ENCODE results near the gene PAFAH2. TPM values are rescaled to one million over a fixed set of nuclear protein-coding genes. Genes with fewer than 3 reads are reported as not detected.

PAFAH2 gene
- polyA plus RNA-seq, 1 of the 3 experiments (the other 2 are of a cell fraction): 10.8 TPM

- no peak overlapping the region for H3K27ac ChIP-seq (ENCODE audit: low read depth in 2 of 2, low read length in 1 of 2)
- no peak overlapping the region for H3K4me3 ChIP-seq (ENCODE audit: low read depth in 2 of 2, low read length in 1 of 2)
- TF ChIP-seq NRF1 (IDR thresholded peaks at IDR 0.05; ENCODE audit: low read depth, low read length) (no peak), SMC3 (IDR thresholded peaks at IDR 0.05; ENCODE audit: low read depth, low read length) (no peak), TCF12 (IDR thresholded peaks at IDR 0.05) (no peak), PBX3 (IDR thresholded peaks at IDR 0.05) (no peak), RFX5 (IDR thresholded peaks at IDR 0.05; ENCODE audit: low read length) (no peak), FOXM1 (IDR thresholded peaks at IDR 0.05; ENCODE audit: low read depth) (no peak), USF2 (IDR thresholded peaks at IDR 0.05; ENCODE audit: borderline replicate concordance, low read depth, low read length) (no peak), GABPA (IDR thresholded peaks at IDR 0.05; ENCODE audit: low read depth) (no peak), YY1 (IDR thresholded peaks at IDR 0.05; ENCODE audit: low read depth) (no peak), CHD2 (IDR thresholded peaks at IDR 0.05; ENCODE audit: low read length, partially characterized antibody) (no peak), FOXJ3 (CRISPR knock-in tag; IDR thresholded peaks at IDR 0.05) (no peak), CTCF (IDR thresholded peaks at IDR 0.05) (no peak), REST (IDR thresholded peaks at IDR 0.05; ENCODE audit: low read depth, low read length) (no peak), MEF2A (IDR thresholded peaks at IDR 0.05; ENCODE audit: borderline replicate concordance, low read depth) (no peak), TEAD4 (IDR thresholded peaks at IDR 0.05; ENCODE audit: borderline replicate concordance, insufficient read depth) (no peak), POLR2AphosphoS5 (IDR thresholded peaks at IDR 0.05; ENCODE audit: low read depth, low read length) (no peak), EP300 (IDR thresholded peaks at IDR 0.05; ENCODE audit: borderline replicate concordance in 1 of 2, low read depth in 1 of 2, low read length in 1 of 2) (no peak), FOSL2 (IDR thresholded peaks at IDR 0.05; ENCODE audit: borderline replicate concordance, low read depth) (no peak), EZH2phosphoT487 (IDR thresholded peaks at IDR 0.05; ENCODE audit: borderline replicate concordance, low read depth) (no peak), IRF3 (IDR thresholded peaks at IDR 0.05; ENCODE audit: low read depth, low read length) (no peak)
- no peak overlapping the region for H2AFZ ChIP-seq (ENCODE audit: low read depth)
- no peaks in the 10 kb centered on the region for H4K20me1 ChIP-seq (ENCODE audit: insufficient read depth)
- ChIA-PET POLR2A (no interaction called here), CTCF (interaction anchor here (1.3 to 1.5 kb wide), 3 partner anchors 44 to 103 kb away, joined by 3 to 6 read pairs (median 3); no protein-coding TSS in a partner anchor)
- no peak overlapping the region for H3K4me2 ChIP-seq
- no peaks in the 10 kb centered on the region for H3K9me2 ChIP-seq
- no peaks in the 10 kb centered on the region for H3F3A ChIP-seq (replicated peaks; ENCODE audit: insufficient read depth)
- no peaks in the 10 kb centered on the region for H3K9me3 ChIP-seq
- H3K79me2 ChIP-seq (ENCODE audit: insufficient read depth): no peaks in the 10 kb centered on the region
- H3K9ac ChIP-seq: no peak overlapping the region
- peaks cover 0 to 2% of the 10 kb centered on the region in 2 experiments; a peak in 1 of 4 replicates for H3K4me1 ChIP-seq (ENCODE audit: control insufficient read depth in 1 of 2, insufficient read depth in 2 of 2, low read depth in 1 of 2, low read length in 1 of 2)
- WGBS (ENCODE audit: low lambda C conversion rate): 52% methylated on average over 6 of the region's 7 CpGs
- H3K36me3 ChIP-seq (replicated peaks in 1 of 2; ENCODE audit: control insufficient read depth in 1 of 2, insufficient read depth in 2 of 2, low read length in 1 of 2): no peaks in the 10 kb centered on the region
- no peak for DNase-seq
- peaks cover 48% of the 10 kb centered on the region for H3K27me3 ChIP-seq (ENCODE audit: insufficient read depth)
These were observed 43.5 kb upstream of the PAFAH2 start for GRCh38 chr1:26041401-26041800.

Measured in SK-N-SH (cell line).